Measurements from ENCODE around the gene BMPER. TPM values are rescaled to one million over a fixed set of nuclear protein-coding genes. Genes with fewer than 3 reads are reported as not detected.

BMPER gene
- polyA plus RNA-seq, 1 donor from 2014 or later, result 2.1 TPM

DNA sequence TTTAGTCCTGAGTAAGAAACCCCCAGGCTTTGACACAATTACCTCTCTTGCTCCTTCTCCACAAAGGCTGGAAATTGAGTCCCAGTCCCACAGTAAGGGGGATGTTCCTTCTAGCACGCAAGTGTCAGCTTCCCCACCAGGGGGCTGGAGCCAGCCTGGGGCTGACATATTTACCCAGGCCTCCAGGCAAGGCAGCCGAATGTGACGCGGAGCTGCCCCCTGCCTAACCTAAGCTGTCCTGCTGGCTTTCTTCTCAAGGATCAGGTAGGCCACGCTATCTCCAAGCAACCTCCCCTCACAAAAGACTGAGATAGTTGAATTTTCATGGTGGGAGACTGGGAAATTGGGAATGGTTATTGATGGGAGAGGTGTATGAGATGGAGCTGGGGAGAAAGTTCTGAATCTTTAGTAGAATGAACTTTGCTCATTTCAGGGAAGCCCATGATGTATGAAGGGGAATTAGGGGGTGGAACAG is 19.2 kb upstream of the BMPER start:
- no peaks in the 10 kb centered on the region for H3K9me2 ChIP-seq (ENCODE audit: insufficient read depth, low read length)
- no peaks in the 10 kb centered on the region for H3K27me3 ChIP-seq (ENCODE audit: insufficient read depth, low read depth, low read length)
- no peaks in the 10 kb centered on the region for H3F3A ChIP-seq (ENCODE audit: insufficient read depth, low read length, poor library complexity, severe bottlenecking)
- H3K4me3 ChIP-seq (ENCODE audit: low read length), result no peak overlapping the region
- H3K9ac ChIP-seq (ENCODE audit: low read length), result no peak overlapping the region
- H3K9me3 ChIP-seq (ENCODE audit: low read length), result no peaks in the 10 kb centered on the region
- no peak overlapping the region for H3K27ac ChIP-seq (ENCODE audit: low read length)
- H4K20me1 ChIP-seq (ENCODE audit: insufficient read depth), result no peaks in the 10 kb centered on the region
- no peak overlapping the region for H3K4me2 ChIP-seq (ENCODE audit: low read length)
- no peak overlapping the region for H2AFZ ChIP-seq (ENCODE audit: low read depth, low read length)
- H3K36me3 ChIP-seq (ENCODE audit: insufficient read depth, low read length), result no peaks in the 10 kb centered on the region
- no peaks in the 10 kb centered on the region for H3K79me2 ChIP-seq (replicated peaks; ENCODE audit: insufficient read depth, low read length)
- TF ChIP-seq EZH2 (IDR thresholded peaks at IDR 0.05; ENCODE audit: borderline replicate concordance, insufficient read depth, low read length, poor library complexity, severe bottlenecking) (no peak), RAD21 (conservative IDR thresholded peaks at IDR 0.05) (no peak), TAF1 (IDR thresholded peaks at IDR 0.05; ENCODE audit: low read depth) (no peak), POLR2AphosphoS5 (IDR thresholded peaks at IDR 0.05) (no peak), EP300 (conservative IDR thresholded peaks at IDR 0.05; ENCODE audit: poor library complexity, severe bottlenecking) (no peak), MXI1 (conservative IDR thresholded peaks at IDR 0.05; ENCODE audit: poor library complexity, severe bottlenecking) (no peak)
- TF ChIP-seq, protein P1, sequence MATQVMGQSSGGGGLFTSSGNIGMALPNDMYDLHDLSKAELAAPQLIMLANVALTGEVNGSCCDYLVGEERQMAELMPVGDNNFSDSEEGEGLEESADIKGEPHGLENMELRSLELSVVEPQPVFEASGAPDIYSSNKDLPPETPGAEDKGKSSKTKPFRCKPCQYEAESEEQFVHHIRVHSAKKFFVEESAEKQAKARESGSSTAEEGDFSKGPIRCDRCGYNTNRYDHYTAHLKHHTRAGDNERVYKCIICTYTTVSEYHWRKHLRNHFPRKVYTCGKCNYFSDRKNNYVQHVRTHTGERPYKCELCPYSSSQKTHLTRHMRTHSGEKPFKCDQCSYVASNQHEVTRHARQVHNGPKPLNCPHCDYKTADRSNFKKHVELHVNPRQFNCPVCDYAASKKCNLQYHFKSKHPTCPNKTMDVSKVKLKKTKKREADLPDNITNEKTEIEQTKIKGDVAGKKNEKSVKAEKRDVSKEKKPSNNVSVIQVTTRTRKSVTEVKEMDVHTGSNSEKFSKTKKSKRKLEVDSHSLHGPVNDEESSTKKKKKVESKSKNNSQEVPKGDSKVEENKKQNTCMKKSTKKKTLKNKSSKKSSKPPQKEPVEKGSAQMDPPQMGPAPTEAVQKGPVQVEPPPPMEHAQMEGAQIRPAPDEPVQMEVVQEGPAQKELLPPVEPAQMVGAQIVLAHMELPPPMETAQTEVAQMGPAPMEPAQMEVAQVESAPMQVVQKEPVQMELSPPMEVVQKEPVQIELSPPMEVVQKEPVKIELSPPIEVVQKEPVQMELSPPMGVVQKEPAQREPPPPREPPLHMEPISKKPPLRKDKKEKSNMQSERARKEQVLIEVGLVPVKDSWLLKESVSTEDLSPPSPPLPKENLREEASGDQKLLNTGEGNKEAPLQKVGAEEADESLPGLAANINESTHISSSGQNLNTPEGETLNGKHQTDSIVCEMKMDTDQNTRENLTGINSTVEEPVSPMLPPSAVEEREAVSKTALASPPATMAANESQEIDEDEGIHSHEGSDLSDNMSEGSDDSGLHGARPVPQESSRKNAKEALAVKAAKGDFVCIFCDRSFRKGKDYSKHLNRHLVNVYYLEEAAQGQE (IDR thresholded peaks at IDR 0.05; ENCODE audit: borderline replicate concordance), result no peak

DNA sequence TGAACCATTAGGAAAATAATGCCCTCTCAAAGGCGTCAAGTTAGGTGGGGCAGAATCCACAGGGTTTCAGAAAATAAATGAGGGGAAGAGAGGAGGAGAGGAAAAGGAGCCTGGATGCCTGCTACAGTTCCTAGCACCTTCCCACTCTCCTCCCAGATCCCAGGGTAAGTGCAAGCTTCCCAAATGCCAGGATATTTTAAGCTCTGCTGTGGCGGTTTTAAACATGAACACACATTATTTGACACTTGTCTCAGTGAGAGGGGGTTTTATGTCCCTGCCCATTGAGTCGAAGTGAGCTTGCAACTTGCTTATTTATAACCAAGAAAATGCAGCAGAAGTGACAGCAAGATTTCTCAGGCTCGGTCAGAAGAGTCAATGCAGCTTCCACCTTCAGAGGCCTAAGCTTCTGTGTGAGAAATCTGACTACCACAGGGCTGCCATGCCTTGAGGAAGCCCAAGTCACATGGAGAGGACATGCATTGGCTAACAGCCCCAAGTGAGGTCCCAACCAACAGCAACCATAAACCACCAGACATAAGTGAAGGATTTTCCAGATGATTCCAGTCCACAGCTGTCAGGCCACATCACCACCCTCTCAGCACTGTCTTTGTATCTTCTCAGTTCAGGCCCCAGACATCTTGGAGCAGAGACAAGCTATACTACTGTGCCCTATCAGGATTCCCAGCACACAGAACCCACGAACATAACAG is 17.9 kb upstream of the BMPER start:
- Histone ChIP-seq H3K9me2 (ENCODE audit: insufficient read depth, low read length) (no peaks in the 10 kb centered on the region), H3K4me3 (ENCODE audit: low read length) (no peak overlapping the region), H3K79me2 (replicated peaks; ENCODE audit: insufficient read depth, low read length) (no peaks in the 10 kb centered on the region), H3K9me3 (ENCODE audit: low read length) (no peaks in the 10 kb centered on the region), H4K20me1 (ENCODE audit: insufficient read depth) (no peaks in the 10 kb centered on the region), H3K9ac (ENCODE audit: low read length) (no peak overlapping the region), H3K4me2 (ENCODE audit: low read length) (no peak overlapping the region), H3F3A (ENCODE audit: insufficient read depth, low read length, poor library complexity, severe bottlenecking) (no peaks in the 10 kb centered on the region), H3K36me3 (ENCODE audit: insufficient read depth, low read length) (no peaks in the 10 kb centered on the region), H2AFZ (ENCODE audit: low read depth, low read length) (no peak overlapping the region), H3K27me3 (ENCODE audit: insufficient read depth, low read depth, low read length) (no peaks in the 10 kb centered on the region), H3K27ac (ENCODE audit: low read length) (no peak overlapping the region)
- no peak for TF ChIP-seq EP300 (conservative IDR thresholded peaks at IDR 0.05; ENCODE audit: poor library complexity, severe bottlenecking)
- no peak for TF ChIP-seq MXI1 (conservative IDR thresholded peaks at IDR 0.05; ENCODE audit: poor library complexity, severe bottlenecking)
- no peak for TF ChIP-seq POLR2AphosphoS5 (IDR thresholded peaks at IDR 0.05)
- TF ChIP-seq, protein P2, sequence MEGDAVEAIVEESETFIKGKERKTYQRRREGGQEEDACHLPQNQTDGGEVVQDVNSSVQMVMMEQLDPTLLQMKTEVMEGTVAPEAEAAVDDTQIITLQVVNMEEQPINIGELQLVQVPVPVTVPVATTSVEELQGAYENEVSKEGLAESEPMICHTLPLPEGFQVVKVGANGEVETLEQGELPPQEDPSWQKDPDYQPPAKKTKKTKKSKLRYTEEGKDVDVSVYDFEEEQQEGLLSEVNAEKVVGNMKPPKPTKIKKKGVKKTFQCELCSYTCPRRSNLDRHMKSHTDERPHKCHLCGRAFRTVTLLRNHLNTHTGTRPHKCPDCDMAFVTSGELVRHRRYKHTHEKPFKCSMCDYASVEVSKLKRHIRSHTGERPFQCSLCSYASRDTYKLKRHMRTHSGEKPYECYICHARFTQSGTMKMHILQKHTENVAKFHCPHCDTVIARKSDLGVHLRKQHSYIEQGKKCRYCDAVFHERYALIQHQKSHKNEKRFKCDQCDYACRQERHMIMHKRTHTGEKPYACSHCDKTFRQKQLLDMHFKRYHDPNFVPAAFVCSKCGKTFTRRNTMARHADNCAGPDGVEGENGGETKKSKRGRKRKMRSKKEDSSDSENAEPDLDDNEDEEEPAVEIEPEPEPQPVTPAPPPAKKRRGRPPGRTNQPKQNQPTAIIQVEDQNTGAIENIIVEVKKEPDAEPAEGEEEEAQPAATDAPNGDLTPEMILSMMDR (IDR thresholded peaks at IDR 0.05; ENCODE audit: poor library complexity, severe bottlenecking), result no peak
- no peak for TF ChIP-seq RAD21 (conservative IDR thresholded peaks at IDR 0.05)
- TF ChIP-seq, protein P1 (IDR thresholded peaks at IDR 0.05; ENCODE audit: borderline replicate concordance), result no peak
- no peak for TF ChIP-seq EZH2 (IDR thresholded peaks at IDR 0.05; ENCODE audit: borderline replicate concordance, insufficient read depth, low read length, poor library complexity, severe bottlenecking)
- no peak for TF ChIP-seq SMC3 (conservative IDR thresholded peaks at IDR 0.05; ENCODE audit: poor library complexity)
- no peak for TF ChIP-seq TAF1 (IDR thresholded peaks at IDR 0.05; ENCODE audit: low read depth)

All from neural cell (in vitro differentiated cells).